Liver (tissue), 3 donors: Measurements from ENCODE around the gene PCDH9.

ENCODE experiments used
- EGR1 ChIP-seq, 2 donors: IDR thresholded peaks; 2 replicates each; pipeline ENCODE4 v1.6.1; 2016 to 2018; ENCODE audit warnings: antibody characterized with exemption in 2 of 2, low read depth in 2 of 2
- JUND ChIP-seq, 2 donors: IDR thresholded peaks; 2 replicates each; pipeline ENCODE4 v1.6.1; 2016; ENCODE audit warnings: antibody characterized with exemption in 2 of 2
- TAF1 ChIP-seq: conservative IDR thresholded peaks from 2 replicates; pipeline ENCODE4 v1.6.1; 2016; ENCODE audit warnings: antibody characterized with exemption, mild to moderate bottlenecking
- YY1 ChIP-seq: IDR thresholded peaks from 2 replicates; pipeline ENCODE4 v1.6.1; 2016; ENCODE audit warnings: antibody characterized with exemption, mild to moderate bottlenecking
- ZBTB33 ChIP-seq: IDR thresholded peaks from 2 replicates; pipeline ENCODE4 v1.6.1; 2016; ENCODE audit warnings: antibody characterized with exemption
- TF ChIP-seq, protein P1 (sequence below): fragments of 150-350 bp; IDR thresholded peaks from 2 replicates; pipeline ENCODE4 v1.5.1; 2017; ENCODE audit warnings: improper control_type of control experiment, low read depth, low read length; ENCODE audit not compliant: missing input control
- TF ChIP-seq, protein P2 (sequence below): IDR thresholded peaks from 2 replicates; pipeline ENCODE4 v1.6.1; 2016; ENCODE audit warnings: antibody characterized with exemption, mild to moderate bottlenecking
- TF ChIP-seq, protein P3 (sequence below): IDR thresholded peaks from 2 replicates; pipeline ENCODE4 v1.6.1; 2016; ENCODE audit warnings: antibody characterized with exemption
- donor health status: healthy.
- donor health status: healthy.

DNA sequence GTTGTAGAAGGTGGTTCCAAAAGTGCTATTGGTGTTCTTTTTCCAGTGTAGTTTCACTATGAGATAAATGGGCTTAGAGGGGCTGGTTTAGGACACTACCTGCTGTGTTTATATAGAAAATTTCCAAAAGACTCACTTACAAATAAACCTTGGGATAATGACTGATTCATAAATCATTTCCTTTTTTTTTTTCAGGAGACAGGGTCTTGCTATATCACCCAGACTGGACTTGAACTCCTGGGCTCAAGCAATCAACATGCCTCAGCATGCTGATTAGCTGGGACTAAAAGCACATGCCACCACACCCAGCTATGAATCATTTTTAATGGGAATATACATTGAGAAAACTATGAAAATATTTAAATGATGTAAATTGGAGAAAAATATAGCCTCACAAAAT, 376.6 kb downstream of the PCDH9 start:
- TF ChIP-seq JUND (IDR thresholded peaks at IDR 0.05) (no peak), YY1 (no peak), ZBTB33 (no peak), TAF1 (no peak), EGR1 (IDR thresholded peaks at IDR 0.05; ENCODE audit: low read depth in 2 of 2) (no peak)
- TF ChIP-seq, protein P1, sequence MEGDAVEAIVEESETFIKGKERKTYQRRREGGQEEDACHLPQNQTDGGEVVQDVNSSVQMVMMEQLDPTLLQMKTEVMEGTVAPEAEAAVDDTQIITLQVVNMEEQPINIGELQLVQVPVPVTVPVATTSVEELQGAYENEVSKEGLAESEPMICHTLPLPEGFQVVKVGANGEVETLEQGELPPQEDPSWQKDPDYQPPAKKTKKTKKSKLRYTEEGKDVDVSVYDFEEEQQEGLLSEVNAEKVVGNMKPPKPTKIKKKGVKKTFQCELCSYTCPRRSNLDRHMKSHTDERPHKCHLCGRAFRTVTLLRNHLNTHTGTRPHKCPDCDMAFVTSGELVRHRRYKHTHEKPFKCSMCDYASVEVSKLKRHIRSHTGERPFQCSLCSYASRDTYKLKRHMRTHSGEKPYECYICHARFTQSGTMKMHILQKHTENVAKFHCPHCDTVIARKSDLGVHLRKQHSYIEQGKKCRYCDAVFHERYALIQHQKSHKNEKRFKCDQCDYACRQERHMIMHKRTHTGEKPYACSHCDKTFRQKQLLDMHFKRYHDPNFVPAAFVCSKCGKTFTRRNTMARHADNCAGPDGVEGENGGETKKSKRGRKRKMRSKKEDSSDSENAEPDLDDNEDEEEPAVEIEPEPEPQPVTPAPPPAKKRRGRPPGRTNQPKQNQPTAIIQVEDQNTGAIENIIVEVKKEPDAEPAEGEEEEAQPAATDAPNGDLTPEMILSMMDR, result no peak
- TF ChIP-seq, protein P2, sequence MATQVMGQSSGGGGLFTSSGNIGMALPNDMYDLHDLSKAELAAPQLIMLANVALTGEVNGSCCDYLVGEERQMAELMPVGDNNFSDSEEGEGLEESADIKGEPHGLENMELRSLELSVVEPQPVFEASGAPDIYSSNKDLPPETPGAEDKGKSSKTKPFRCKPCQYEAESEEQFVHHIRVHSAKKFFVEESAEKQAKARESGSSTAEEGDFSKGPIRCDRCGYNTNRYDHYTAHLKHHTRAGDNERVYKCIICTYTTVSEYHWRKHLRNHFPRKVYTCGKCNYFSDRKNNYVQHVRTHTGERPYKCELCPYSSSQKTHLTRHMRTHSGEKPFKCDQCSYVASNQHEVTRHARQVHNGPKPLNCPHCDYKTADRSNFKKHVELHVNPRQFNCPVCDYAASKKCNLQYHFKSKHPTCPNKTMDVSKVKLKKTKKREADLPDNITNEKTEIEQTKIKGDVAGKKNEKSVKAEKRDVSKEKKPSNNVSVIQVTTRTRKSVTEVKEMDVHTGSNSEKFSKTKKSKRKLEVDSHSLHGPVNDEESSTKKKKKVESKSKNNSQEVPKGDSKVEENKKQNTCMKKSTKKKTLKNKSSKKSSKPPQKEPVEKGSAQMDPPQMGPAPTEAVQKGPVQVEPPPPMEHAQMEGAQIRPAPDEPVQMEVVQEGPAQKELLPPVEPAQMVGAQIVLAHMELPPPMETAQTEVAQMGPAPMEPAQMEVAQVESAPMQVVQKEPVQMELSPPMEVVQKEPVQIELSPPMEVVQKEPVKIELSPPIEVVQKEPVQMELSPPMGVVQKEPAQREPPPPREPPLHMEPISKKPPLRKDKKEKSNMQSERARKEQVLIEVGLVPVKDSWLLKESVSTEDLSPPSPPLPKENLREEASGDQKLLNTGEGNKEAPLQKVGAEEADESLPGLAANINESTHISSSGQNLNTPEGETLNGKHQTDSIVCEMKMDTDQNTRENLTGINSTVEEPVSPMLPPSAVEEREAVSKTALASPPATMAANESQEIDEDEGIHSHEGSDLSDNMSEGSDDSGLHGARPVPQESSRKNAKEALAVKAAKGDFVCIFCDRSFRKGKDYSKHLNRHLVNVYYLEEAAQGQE, result no peak
- TF ChIP-seq, protein P3, sequence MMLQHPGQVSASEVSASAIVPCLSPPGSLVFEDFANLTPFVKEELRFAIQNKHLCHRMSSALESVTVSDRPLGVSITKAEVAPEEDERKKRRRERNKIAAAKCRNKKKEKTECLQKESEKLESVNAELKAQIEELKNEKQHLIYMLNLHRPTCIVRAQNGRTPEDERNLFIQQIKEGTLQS, result no peak
